ENCODE measurements around the gene PTPRN2. TPM values are rescaled to one million over a fixed set of nuclear protein-coding genes. Genes with fewer than 3 reads are reported as not detected.
"Not testable (repeated sequence)": the region's sequence is repeated elsewhere in the genome, so short reads cannot be mapped to it uniquely, and the experiment has no call there.

PTPRN2 gene
- total and polyA plus RNA-seq, 2 donors from 2014 or later, result 4.8 to 6.2 TPM

GRCh38 chr7:158039270-158039669, 548.4 kb downstream of the PTPRN2 start:
- H3K4me3 ChIP-seq (ENCODE audit: low read length in 3 of 3), result no peak overlapping the region
- no peak for TF ChIP-seq CTCF (IDR thresholded peaks at IDR 0.05; ENCODE audit: borderline replicate concordance, extremely low read depth, insufficient read depth)
- DNase-seq, result no peak
- H3K27ac ChIP-seq (ENCODE audit: low read depth in 2 of 2, low read length in 2 of 2), result no peak overlapping the region
- intact Hi-C loops (cut with DNase I), result no loop called here
- no peaks in the 10 kb centered on the region for H3K4me1 ChIP-seq (ENCODE audit: control insufficient read depth in 2 of 3, insufficient read depth in 2 of 3, low read depth in 1 of 3, low read length in 3 of 3)
- no peak for FAIRE-seq
- peaks cover 1 to 11% (median 4%) of the 10 kb centered on the region in 3 donors for H3K9me3 ChIP-seq (ENCODE audit: control insufficient read depth in 2 of 3, insufficient read depth in 1 of 3, low read length in 3 of 3)
- H3K9ac ChIP-seq (ENCODE audit: low read length in 3 of 3), result no peak overlapping the region
- H3K36me3 ChIP-seq (ENCODE audit: control insufficient read depth in 2 of 3, insufficient read depth in 3 of 3, low read length in 3 of 3), result no peaks in the 10 kb centered on the region
- no peaks in the 10 kb centered on the region for H3K27me3 ChIP-seq (ENCODE audit: control insufficient read depth, insufficient read depth, low read length)

GRCh38 chr7:158037211-158037610, 550.4 kb downstream of the PTPRN2 start:
- H3K36me3 ChIP-seq (ENCODE audit: control insufficient read depth in 2 of 3, insufficient read depth in 3 of 3, low read length in 3 of 3), result no peaks in the 10 kb centered on the region
- intact Hi-C loops (cut with DNase I), result no loop called here
- no peaks in the 10 kb centered on the region for H3K4me1 ChIP-seq (ENCODE audit: control insufficient read depth in 2 of 3, insufficient read depth in 2 of 3, low read depth in 1 of 3, low read length in 3 of 3)
- FAIRE-seq (no peak), DNase-seq (no peak)
- H3K27ac ChIP-seq (ENCODE audit: low read depth in 2 of 2, low read length in 2 of 2), result no peak overlapping the region
- H3K27me3 ChIP-seq (ENCODE audit: control insufficient read depth, insufficient read depth, low read length), result no peaks in the 10 kb centered on the region
- TF ChIP-seq CTCF (IDR thresholded peaks at IDR 0.05; ENCODE audit: borderline replicate concordance, extremely low read depth, insufficient read depth), result no peak
- H3K9ac ChIP-seq (ENCODE audit: low read length in 3 of 3), result no peak overlapping the region
- no peak overlapping the region for H3K4me3 ChIP-seq (ENCODE audit: low read length in 3 of 3)
- peaks cover 1 to 15% (median 4%) of the 10 kb centered on the region in 3 donors for H3K9me3 ChIP-seq (ENCODE audit: control insufficient read depth in 2 of 3, insufficient read depth in 1 of 3, low read length in 3 of 3)

- H3K9me3 ChIP-seq (ENCODE audit: control insufficient read depth in 2 of 3, insufficient read depth in 1 of 3, low read length in 3 of 3), result peaks cover 1 to 15% (median 4%) of the 10 kb centered on the region in 3 donors
- no peak for TF ChIP-seq CTCF (IDR thresholded peaks at IDR 0.05; ENCODE audit: borderline replicate concordance, extremely low read depth, insufficient read depth)
- no peak for FAIRE-seq
These were observed 552.3 kb downstream of the PTPRN2 start for GRCh38 chr7:158035343-158035742.

GRCh38 chr7:158034571-158034970, 553.1 kb downstream of the PTPRN2 start:
- H3K27me3 ChIP-seq (ENCODE audit: control insufficient read depth, insufficient read depth, low read length), result no peaks in the 10 kb centered on the region
- H3K4me1 ChIP-seq (ENCODE audit: control insufficient read depth in 2 of 3, insufficient read depth in 2 of 3, low read depth in 1 of 3, low read length in 3 of 3), result no peaks in the 10 kb centered on the region
- TF ChIP-seq CTCF (IDR thresholded peaks at IDR 0.05; ENCODE audit: borderline replicate concordance, extremely low read depth, insufficient read depth), result no peak
- peaks cover 0 to 12% (median 4%) of the 10 kb centered on the region in 3 donors for H3K9me3 ChIP-seq (ENCODE audit: control insufficient read depth in 2 of 3, insufficient read depth in 1 of 3, low read length in 3 of 3)
- intact Hi-C loops (cut with DNase I), result no loop called here
- no peaks in the 10 kb centered on the region for H3K36me3 ChIP-seq (ENCODE audit: control insufficient read depth in 2 of 3, insufficient read depth in 3 of 3, low read length in 3 of 3)
- DNase-seq (no peak), FAIRE-seq (no peak)
- no peak overlapping the region for H3K9ac ChIP-seq (ENCODE audit: low read length in 3 of 3)
- no peak overlapping the region for H3K4me3 ChIP-seq (ENCODE audit: low read length in 3 of 3)
- no peak overlapping the region for H3K27ac ChIP-seq (ENCODE audit: low read depth in 2 of 2, low read length in 2 of 2)

More at GRCh38 chr7:158035343-158035742, 552.3 kb downstream of the PTPRN2 start:
- Histone ChIP-seq H3K4me1 (ENCODE audit: control insufficient read depth in 2 of 3, insufficient read depth in 2 of 3, low read depth in 1 of 3, low read length in 3 of 3) (no peaks in the 10 kb centered on the region), H3K27me3 (ENCODE audit: control insufficient read depth, insufficient read depth, low read length) (no peaks in the 10 kb centered on the region), H3K27ac (ENCODE audit: low read depth in 2 of 2, low read length in 2 of 2) (no peak overlapping the region), H3K9ac (ENCODE audit: low read length in 3 of 3) (no peak overlapping the region), H3K4me3 (ENCODE audit: low read length in 3 of 3) (no peak overlapping the region), H3K36me3 (ENCODE audit: control insufficient read depth in 2 of 3, insufficient read depth in 3 of 3, low read length in 3 of 3) (no peaks in the 10 kb centered on the region)
- no peak for DNase-seq
- intact Hi-C loops (cut with DNase I), result no loop called here

GRCh38 chr7:158033925-158034324, 553.7 kb downstream of the PTPRN2 start:
- H3K9me3 ChIP-seq (ENCODE audit: control insufficient read depth in 2 of 3, insufficient read depth in 1 of 3, low read length in 3 of 3); H3K9ac ChIP-seq (ENCODE audit: low read length in 3 of 3); H3K36me3 ChIP-seq (ENCODE audit: control insufficient read depth in 2 of 3, insufficient read depth in 3 of 3, low read length in 3 of 3); H3K27ac ChIP-seq (ENCODE audit: low read depth in 2 of 2, low read length in 2 of 2); FAIRE-seq; H3K4me1 ChIP-seq (ENCODE audit: control insufficient read depth in 2 of 3, insufficient read depth in 2 of 3, low read depth in 1 of 3, low read length in 3 of 3); intact Hi-C loops (cut with DNase I); H3K4me3 ChIP-seq (ENCODE audit: low read length in 3 of 3); DNase-seq; H3K27me3 ChIP-seq (ENCODE audit: control insufficient read depth, insufficient read depth, low read length): not testable (repeated sequence)

Data from kidney (tissue), 14 donors.